Measurements from ENCODE around the gene TGFBR3. TPM values are rescaled to one million over a fixed set of nuclear protein-coding genes. Genes with fewer than 3 reads are reported as not detected.

TGFBR3 gene
- total RNA-seq, 1 donor, result 32.2 TPM

- H3K4me3 ChIP-seq (ENCODE audit: insufficient read depth, low read length), result no peak overlapping the region
- peaks cover 3% of the 10 kb centered on the region for H3K79me2 ChIP-seq (ENCODE audit: insufficient read depth, low read length)
- H3K27ac ChIP-seq (ENCODE audit: low read depth, low read length), result no peak overlapping the region
- no peaks in the 10 kb centered on the region for H3K27me3 ChIP-seq (ENCODE audit: insufficient read depth, low read length)
- peaks cover 17% of the 10 kb centered on the region for H3K4me1 ChIP-seq (ENCODE audit: insufficient read depth, low read length)
- no peak overlapping the region for H3K4me2 ChIP-seq (ENCODE audit: insufficient read depth, low read length)
- H3K9me3 ChIP-seq (ENCODE audit: low read depth, low read length), result no peaks in the 10 kb centered on the region
- H2AFZ ChIP-seq (ENCODE audit: low read length), result no peak overlapping the region
- H4K20me1 ChIP-seq (ENCODE audit: insufficient read depth, low read length), result no peaks in the 10 kb centered on the region
- H3K36me3 ChIP-seq (ENCODE audit: insufficient read depth, low read length), result no peaks in the 10 kb centered on the region
- TF ChIP-seq CTCF (IDR thresholded peaks at IDR 0.05; ENCODE audit: extremely low read depth, low read depth, low read length), result no peak
- DNase-seq (ENCODE audit: insufficient read length, low spot score, missing footprints), result no peak
Measured at GRCh38 chr1:91799159-91799558, 86.8 kb downstream of the TGFBR3 start.

- no peak overlapping the region for H3K4me2 ChIP-seq (ENCODE audit: insufficient read depth, low read length)
- peaks cover 3% of the 10 kb centered on the region for H3K79me2 ChIP-seq (ENCODE audit: insufficient read depth, low read length)
- H3K4me1 ChIP-seq (ENCODE audit: insufficient read depth, low read length), result peaks cover 16% of the 10 kb centered on the region
- no peak overlapping the region for H3K27ac ChIP-seq (ENCODE audit: low read depth, low read length)
- TF ChIP-seq CTCF (IDR thresholded peaks at IDR 0.05; ENCODE audit: extremely low read depth, low read depth, low read length), result no peak
- H3K9me3 ChIP-seq (ENCODE audit: low read depth, low read length), result no peaks in the 10 kb centered on the region
- no peak overlapping the region for H3K4me3 ChIP-seq (ENCODE audit: insufficient read depth, low read length)
- no peaks in the 10 kb centered on the region for H3K36me3 ChIP-seq (ENCODE audit: insufficient read depth, low read length)
- DNase-seq (ENCODE audit: insufficient read length, low spot score, missing footprints), result no peak
- no peak overlapping the region for H2AFZ ChIP-seq (ENCODE audit: low read length)
- H4K20me1 ChIP-seq (ENCODE audit: insufficient read depth, low read length), result no peaks in the 10 kb centered on the region
- no peaks in the 10 kb centered on the region for H3K27me3 ChIP-seq (ENCODE audit: insufficient read depth, low read length)
Measured at GRCh38 chr1:91798740-91799139, 87.2 kb downstream of the TGFBR3 start.

GRCh38 chr1:91798241-91798648 is 87.7 kb downstream of the TGFBR3 start:
- H3K4me2 ChIP-seq (ENCODE audit: insufficient read depth, low read length), result no peak overlapping the region
- H3K36me3 ChIP-seq (ENCODE audit: insufficient read depth, low read length), result no peaks in the 10 kb centered on the region
- H3K27me3 ChIP-seq (ENCODE audit: insufficient read depth, low read length), result no peaks in the 10 kb centered on the region
- no peak overlapping the region for H3K4me3 ChIP-seq (ENCODE audit: insufficient read depth, low read length)
- H2AFZ ChIP-seq (ENCODE audit: low read length), result no peak overlapping the region
- H3K9me3 ChIP-seq (ENCODE audit: low read depth, low read length), result no peaks in the 10 kb centered on the region
- no peak overlapping the region for H3K27ac ChIP-seq (ENCODE audit: low read depth, low read length)
- H3K4me1 ChIP-seq (ENCODE audit: insufficient read depth, low read length), result peaks cover 16% of the 10 kb centered on the region
- no peak for DNase-seq (ENCODE audit: insufficient read length, low spot score, missing footprints)
- no peaks in the 10 kb centered on the region for H4K20me1 ChIP-seq (ENCODE audit: insufficient read depth, low read length)
- no peak for TF ChIP-seq CTCF (IDR thresholded peaks at IDR 0.05; ENCODE audit: extremely low read depth, low read depth, low read length)
- H3K79me2 ChIP-seq (ENCODE audit: insufficient read depth, low read length), result peaks cover 3% of the 10 kb centered on the region

GRCh38 chr1:91797164-91797563 is 88.8 kb downstream of the TGFBR3 start:
- no peaks in the 10 kb centered on the region for H3K36me3 ChIP-seq (ENCODE audit: insufficient read depth, low read length)
- DNase-seq (ENCODE audit: insufficient read length, low spot score, missing footprints), result no peak
- no peaks in the 10 kb centered on the region for H3K9me3 ChIP-seq (ENCODE audit: low read depth, low read length)
- H3K27me3 ChIP-seq (ENCODE audit: insufficient read depth, low read length), result no peaks in the 10 kb centered on the region
- no peak overlapping the region for H3K4me3 ChIP-seq (ENCODE audit: insufficient read depth, low read length)
- H3K4me1 ChIP-seq (ENCODE audit: insufficient read depth, low read length), result peaks cover 16% of the 10 kb centered on the region
- H3K79me2 ChIP-seq (ENCODE audit: insufficient read depth, low read length), result no peaks in the 10 kb centered on the region
- H2AFZ ChIP-seq (ENCODE audit: low read length), result no peak overlapping the region
- no peaks in the 10 kb centered on the region for H4K20me1 ChIP-seq (ENCODE audit: insufficient read depth, low read length)
- no peak for TF ChIP-seq CTCF (IDR thresholded peaks at IDR 0.05; ENCODE audit: extremely low read depth, low read depth, low read length)
- H3K4me2 ChIP-seq (ENCODE audit: insufficient read depth, low read length), result no peak overlapping the region
- H3K27ac ChIP-seq (ENCODE audit: low read depth, low read length), result no peak overlapping the region
